H54 (cell line): ENCODE measurements around the gene RET.

Experiments used
- DNase-seq: peaks from one replicate; pipeline ENCODE4 v3.0.0; 2011; ENCODE audit warnings: low spot score, mixed read lengths; ENCODE audit not compliant: insufficient read length
- FAIRE-seq: peaks from 3 replicates; lab custom pipeline; 2011; peaks lifted over from hg19 to GRCh38; lab: Jason Lieb, UNC
- POLR2A ChIP-seq: IDR thresholded peaks from 2 replicates; pipeline ENCODE4 v1.6.1; 2011; ENCODE audit warnings: low read depth, mild to moderate bottlenecking, low read length

RET gene

DNA sequence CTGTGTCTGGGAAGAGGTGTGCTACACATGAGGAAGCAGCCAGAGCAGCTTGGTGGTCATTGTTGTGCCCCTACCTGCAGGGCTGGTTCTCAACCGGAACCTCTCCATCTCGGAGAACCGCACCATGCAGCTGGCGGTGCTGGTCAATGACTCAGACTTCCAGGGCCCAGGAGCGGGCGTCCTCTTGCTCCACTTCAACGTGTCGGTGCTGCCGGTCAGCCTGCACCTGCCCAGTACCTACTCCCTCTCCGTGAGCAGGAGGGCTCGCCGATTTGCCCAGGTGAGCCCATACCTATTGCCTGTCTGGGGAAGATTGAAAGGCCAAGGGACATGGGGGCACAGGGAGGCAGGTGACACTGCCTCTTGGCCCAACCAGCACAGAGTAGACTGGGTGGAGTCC, 32.1 kb downstream of the RET start:
- DNase-seq (no peak), FAIRE-seq (no peak)
- TF ChIP-seq POLR2A, result no peak

DNA sequence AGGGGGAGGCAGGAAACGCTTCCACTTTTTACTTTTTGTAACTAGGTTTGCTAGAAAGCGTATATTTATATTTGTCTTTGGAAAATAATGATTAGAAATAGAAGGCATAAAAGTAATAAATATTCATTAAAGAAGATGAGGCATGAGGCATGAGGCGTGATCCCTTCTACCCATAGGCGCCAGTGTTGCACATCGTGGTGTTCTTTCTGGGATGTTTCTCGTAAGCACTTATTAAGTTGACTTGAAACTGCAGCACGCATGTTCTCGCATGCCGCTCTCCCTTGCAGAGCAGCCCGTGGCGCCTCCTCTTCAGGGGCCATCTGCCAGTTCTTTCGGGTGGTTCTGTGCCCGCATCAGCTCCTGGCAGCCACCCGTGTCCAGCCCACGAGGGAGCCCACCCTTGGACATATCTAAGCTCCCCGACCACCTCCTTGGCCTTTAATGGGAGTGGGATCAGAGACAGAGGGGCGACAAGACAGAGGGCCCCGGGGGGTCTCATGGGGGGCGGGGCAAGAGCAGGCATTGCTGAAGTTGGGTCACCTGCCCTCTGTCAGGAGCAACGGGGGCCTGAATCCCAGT, 32.9 kb downstream of the RET start:
- no peak for TF ChIP-seq POLR2A
- DNase-seq, result no peak

DNA sequence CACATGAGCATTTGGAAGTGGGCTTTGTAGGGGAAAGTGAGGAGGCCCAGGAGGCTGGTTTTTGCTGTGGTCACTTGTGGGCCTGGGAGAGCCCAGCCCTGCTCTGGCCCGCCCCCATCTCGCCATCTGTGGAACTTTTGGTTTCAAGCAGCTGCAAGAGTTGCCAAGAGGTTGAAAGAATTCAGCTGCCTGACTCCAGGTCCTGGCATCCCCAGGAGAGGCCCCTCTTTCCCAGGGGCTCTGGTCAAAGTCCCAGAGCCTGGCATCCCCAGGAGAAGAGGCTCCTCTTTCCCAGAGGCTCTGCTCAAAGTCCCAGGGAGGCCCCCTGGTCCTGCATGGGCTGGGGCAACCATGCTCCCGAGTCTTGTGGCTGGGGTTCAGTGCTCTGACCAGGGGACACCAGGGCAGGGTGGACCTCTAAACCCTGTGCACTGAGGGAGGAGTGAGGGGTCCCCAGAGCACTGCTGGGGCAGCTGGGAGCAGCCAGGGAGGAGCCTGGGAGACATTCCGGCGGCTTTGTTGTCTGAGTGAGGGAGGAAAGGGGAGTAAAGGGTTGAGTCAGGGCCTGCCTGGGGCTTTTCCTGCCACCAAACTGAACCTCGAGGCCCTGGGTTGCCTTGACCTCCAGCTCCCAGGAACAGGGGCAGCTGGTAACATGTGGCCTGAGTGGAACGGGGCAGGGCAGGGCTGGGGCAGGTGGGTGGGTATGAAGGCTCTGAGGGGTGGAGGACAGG, 33.6 kb downstream of the RET start:
- DNase-seq (no peak), FAIRE-seq (no peak)
- TF ChIP-seq POLR2A, result no peak

More for the DNA sequence above, 32.9 kb downstream of the RET start:
- FAIRE-seq, result no peak

DNA sequence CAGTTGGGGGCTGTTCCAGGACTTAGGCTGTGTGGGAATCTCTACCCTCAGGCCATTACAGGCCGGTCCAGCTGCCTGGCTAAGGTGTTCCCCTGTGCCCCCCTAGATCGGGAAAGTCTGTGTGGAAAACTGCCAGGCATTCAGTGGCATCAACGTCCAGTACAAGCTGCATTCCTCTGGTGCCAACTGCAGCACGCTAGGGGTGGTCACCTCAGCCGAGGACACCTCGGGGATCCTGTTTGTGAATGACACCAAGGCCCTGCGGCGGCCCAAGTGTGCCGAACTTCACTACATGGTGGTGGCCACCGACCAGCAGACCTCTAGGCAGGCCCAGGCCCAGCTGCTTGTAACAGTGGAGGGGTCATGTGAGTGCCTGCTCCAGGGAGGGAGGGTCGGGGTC, 34.2 kb downstream of the RET start:
- DNase-seq, result no peak
- TF ChIP-seq POLR2A, result no peak
- FAIRE-seq, result no peak

DNA sequence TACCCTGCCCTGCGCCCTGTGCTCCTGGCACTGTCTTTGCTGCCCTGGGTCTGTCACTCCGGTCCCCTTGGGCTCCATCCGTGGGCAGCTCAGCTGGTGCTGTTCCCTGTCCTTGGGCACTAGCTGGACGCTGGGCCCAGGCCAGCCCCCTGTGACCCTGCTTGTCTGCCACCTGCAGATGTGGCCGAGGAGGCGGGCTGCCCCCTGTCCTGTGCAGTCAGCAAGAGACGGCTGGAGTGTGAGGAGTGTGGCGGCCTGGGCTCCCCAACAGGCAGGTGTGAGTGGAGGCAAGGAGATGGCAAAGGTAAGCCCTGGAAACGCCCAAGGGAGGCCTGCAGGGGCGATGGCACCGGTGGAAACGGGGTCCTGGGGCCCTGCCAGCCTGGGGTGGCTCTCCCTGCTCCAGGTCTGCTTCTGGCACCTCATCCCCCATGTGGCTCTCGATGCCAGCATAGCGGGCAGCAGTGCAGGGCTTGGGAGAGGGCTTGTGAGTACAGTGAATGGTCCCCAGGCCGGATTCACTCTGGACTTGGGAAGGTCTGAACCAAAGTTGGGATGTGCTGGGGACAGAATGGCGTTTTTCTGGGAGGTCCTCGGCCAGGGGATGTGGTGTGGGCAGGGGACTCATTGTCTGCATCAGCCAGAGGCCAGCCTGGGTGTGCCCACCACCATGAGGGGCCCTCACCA, 35.2 kb downstream of the RET start:
- DNase-seq (no peak), FAIRE-seq (no peak)
- no peak for TF ChIP-seq POLR2A

DNA sequence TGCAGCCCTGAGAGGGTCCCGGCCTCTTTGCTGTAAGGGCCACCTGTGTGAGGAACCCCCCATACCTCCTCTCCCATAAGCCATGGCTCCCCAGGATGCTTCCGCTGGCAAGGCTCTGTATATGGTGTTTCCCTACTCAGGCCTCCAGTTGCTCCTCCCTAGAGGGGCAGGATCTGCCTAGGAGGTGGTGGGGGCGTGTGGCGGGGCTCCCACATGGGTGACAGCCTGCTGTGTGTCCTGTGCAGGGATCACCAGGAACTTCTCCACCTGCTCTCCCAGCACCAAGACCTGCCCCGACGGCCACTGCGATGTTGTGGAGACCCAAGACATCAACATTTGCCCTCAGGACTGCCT, 35.7 kb downstream of the RET start:
- DNase-seq, result no peak
- TF ChIP-seq POLR2A, result no peak
- no peak for FAIRE-seq

DNA sequence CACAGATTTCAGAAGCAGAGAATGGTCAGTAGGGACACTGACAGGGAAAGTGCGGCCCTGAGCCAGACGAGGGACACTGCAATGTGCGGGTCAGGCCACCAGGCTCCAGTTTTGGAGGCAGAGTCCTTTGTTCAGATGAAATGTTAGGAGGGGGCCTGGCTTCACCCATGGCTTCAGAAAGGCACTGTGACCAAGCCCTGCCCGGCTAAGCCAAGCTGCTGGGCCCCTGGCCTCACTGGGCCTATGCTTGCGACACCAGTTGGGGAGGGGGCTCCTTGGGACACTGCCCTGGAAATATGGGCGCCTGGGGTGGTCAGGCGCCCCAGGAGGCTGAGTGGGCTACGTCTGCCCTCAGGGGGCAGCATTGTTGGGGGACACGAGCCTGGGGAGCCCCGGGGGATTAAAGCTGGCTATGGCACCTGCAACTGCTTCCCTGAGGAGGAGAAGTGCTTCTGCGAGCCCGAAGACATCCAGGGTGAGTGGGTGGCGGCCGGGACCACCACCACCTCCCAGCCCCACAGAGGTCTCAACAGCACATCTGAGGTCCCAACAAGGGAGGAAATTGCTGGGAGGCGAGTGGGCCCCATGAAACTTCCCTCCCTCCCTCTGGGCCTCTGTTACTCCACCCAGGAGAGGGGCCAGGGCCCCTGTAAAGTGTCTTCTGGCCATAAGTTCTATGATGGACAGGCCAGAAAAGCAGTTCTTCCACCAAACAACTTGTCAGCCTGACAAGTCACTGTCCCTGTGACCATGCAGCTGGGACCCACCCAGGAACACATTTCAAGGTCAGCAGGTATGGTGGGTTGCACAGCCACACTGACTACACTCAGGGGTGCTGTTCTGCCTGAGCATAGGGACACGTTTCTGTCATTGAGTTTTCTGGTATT, 36.6 kb downstream of the RET start:
- FAIRE-seq, result no peak
- no peak for DNase-seq
- no peak for TF ChIP-seq POLR2A

DNA sequence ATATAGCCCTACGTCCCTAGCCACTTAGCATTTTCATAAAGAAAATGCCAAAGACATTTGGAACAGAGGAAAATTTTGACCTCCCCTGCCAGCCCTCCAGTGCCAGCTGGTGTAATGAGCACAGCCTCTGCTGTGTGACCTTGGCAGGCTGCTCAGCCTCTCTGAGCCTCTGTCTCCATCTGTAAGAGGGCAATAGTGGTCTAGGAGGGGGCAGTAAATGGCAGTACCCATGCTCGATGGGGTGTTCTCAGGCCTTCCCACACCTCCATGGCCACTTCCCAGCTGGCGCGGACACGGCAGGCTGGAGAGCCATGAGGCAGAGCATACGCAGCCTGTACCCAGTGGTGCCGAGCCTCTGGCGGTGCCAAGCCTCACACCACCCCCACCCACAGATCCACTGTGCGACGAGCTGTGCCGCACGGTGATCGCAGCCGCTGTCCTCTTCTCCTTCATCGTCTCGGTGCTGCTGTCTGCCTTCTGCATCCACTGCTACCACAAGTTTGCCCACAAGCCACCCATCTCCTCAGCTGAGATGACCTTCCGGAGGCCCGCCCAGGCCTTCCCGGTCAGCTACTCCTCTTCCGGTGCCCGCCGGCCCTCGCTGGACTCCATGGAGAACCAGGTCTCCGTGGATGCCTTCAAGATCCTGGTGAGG, 37.3 kb downstream of the RET start:
- TF ChIP-seq POLR2A, result no peak
- no peak for FAIRE-seq
- DNase-seq, result no peak

DNA sequence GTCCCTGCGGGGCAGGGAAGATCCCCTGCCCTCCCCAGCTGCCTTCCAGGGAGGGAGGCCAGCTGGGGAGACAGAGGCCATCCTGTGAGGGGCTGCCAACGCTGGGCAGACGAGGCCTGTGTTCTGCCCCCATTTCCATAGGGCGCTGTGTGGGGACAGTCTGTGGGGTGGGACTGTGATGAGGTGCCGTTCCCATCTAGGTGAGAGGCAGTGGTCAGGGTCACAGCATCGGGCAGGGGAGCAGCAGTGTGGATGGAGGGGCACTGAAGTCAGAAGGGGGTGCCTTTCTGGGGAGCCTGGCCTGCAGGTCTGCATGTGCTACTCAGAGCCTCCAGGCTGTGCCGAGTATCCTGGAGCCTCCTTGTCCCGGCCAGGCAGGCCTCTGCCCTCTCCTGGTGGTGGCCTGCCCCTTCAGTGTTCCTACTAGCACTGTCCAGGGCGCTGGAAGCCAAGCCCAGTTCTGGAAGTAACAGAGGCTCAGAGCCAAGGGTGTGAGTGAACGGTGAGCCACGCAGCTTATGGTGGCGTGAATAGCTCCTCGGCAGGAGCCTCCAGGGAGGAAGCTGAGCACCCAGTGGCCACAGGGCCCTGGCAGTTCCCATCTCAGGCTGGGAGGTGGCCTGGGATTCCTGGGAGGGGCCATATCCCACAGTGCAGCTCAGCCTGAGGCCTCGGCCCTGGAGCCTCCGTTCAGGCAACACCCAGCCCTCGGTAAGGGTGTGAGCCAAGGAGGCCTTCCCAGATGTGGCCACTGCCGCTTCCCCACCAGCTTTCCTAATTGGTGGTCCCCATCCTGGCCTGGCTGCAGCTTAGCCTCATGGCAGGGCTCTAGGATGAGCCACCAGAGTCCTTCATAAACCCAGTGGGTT, 38.1 kb downstream of the RET start:
- no peak for TF ChIP-seq POLR2A
- DNase-seq, result no peak
- FAIRE-seq, result no peak

DNA sequence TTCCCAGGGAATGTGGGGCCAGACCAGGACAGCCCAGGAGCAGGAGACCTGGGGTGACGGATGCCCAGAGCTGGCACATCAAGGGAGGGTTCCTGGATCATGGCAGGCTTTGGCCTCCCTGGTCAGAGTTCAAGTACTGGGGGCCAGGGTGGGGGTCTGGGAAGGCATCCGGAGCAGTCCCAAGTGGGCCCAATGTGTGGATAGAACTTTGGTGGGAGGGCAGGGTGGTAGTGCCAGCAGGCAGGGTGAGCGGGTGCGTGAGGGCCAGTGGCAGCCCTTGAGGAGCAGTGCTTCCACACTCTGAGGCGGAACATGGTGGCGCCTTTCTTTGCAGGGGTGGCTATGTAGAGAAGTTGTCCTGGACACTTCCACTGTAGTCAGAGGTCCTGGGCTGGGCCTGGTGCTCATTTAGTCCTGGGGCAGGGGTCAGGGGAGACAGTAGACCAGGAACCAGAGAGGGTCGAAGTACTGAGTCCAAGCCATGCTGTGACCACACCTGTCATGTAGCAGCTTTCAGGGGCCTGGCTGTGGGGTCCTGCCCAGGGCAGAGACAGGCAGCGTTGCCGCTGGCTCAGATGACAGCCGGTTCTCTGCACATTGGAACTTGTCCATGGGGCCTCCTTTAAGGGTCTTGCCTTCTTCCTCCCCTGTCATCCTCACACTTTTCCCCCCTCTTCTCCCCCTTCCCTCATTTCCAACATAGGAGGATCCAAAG, 39.2 kb downstream of the RET start:
- FAIRE-seq (no peak), DNase-seq (no peak)
- no peak for TF ChIP-seq POLR2A

DNA sequence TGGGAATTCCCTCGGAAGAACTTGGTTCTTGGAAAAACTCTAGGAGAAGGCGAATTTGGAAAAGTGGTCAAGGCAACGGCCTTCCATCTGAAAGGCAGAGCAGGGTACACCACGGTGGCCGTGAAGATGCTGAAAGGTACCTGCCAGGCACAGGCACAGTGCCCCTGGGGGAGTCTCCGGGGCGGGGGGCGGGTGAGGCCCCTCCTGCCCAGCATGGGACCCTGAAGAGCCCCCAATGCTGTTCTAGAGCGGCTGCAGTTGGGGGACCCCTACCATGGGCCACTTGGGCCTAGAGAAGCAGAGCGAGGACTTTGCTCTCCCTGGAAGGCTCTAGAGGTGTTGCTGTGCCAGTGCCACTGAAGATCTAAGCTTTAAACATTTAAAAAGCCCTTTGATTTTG, 39.7 kb downstream of the RET start:
- no peak for TF ChIP-seq POLR2A
- FAIRE-seq, result no peak

More for the DNA sequence above, 39.7 kb downstream of the RET start:
- no peak for DNase-seq
